GM18519 (cell line): ENCODE results near the gene SRCIN1.
"Not testable (repeated sequence)": the region's sequence is repeated elsewhere in the genome, so short reads cannot be mapped to it uniquely, and the experiment has no call there.

ENCODE experiments used
- ATAC-seq: cut with Tn5 transposase; IDR thresholded peaks from one replicate; pipeline ENCODE4 v1.9.1; 2021; ENCODE audit warnings: mild to moderate bottlenecking, moderate library complexity; ENCODE audit not compliant: unreplicated experiment, low FRiP score

Gene SRCIN1

GRCh38 chr17:38530856-38531255 lies 74.9 kb downstream of the SRCIN1 start:
- not testable (repeated sequence) for ATAC-seq

DNA sequence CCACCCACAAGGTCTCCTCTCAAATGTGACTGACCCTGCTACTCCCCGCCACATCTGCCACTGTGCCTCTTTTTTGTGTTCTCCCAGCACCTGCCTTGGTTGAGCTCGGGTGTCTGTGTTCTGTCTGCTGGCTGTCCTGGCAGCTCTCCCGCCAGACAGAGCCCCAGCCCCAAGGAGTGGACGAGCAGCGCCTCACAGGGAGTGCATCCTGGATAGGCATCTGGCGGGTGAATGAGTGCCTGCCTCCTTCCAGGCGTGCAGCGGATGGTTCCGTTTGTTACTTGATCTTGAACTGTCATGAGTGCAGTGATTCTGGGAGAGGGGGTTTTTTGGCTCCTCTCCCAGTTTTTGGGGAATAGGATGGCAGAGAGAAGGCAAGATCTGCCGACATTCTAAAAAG lies 77.6 kb downstream of the SRCIN1 start:
- ATAC-seq = not testable (repeated sequence)

DNA sequence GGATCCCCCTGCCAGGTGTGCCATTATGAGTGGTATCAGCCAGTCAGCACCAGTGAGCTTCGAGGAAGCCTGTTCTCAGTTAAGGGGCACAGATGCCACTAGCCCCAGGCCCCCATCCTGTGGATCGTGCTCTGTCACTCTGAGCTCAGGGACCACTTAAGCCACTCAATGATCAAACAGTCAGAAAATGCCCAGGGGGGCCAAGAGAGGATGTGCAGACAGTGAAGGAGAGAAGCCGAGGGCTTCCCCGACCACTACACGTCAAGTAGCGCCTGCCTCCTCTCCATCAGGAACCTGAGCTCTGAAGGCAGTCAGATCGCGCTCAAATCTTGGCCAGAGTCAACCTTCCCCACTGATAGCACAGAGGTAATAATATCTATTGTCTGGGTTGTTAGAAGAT lies 79.2 kb downstream of the SRCIN1 start:
- ATAC-seq = not testable (repeated sequence)

DNA sequence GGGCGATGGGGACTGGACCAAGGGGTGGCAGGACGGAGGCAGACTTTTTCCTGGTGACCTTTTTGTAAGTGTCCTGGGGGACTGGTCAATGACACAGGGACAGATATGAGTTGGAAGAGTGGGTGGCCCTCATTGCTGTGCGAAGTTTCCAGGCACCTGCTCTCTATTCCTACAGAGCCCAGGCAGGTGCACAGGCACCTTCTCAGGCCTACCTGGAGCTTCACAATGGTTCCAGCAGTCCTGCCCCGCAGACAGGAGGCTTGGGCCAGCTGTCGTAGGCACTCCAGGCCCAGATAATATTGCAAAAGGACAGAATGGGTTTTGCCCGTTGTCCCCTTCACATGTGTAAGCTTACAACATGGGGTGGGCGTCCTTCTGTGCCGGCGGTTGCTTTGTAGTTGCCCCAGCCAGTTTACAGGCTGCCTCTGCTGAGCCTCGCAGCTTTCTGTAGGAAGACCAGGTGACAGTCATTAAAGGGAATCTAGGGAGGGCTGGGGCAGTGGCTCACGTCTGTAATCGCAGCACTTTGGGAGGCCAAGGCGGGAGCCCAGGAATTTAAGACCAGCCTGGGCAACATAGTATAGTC lies 93.2 kb downstream of the SRCIN1 start:
- ATAC-seq = no peak

- ATAC-seq = no peak
These were observed 94.3 kb downstream of the SRCIN1 start for GRCh38 chr17:38511150-38512108.

GRCh38 chr17:38510421-38511149 lies 95.2 kb downstream of the SRCIN1 start:
- no peak for ATAC-seq

GRCh38 chr17:38509772-38510420 lies 95.9 kb downstream of the SRCIN1 start:
- no peak for ATAC-seq

GRCh38 chr17:38508954-38509771 lies 96.6 kb downstream of the SRCIN1 start:
- no peak for ATAC-seq

- no peak for ATAC-seq
These were observed 97.2 kb downstream of the SRCIN1 start for GRCh38 chr17:38508570-38508950.

- no peak for ATAC-seq
These were observed 97.7 kb downstream of the SRCIN1 start for GRCh38 chr17:38507921-38508569.

GRCh38 chr17:38507436-38507835 lies 98.3 kb downstream of the SRCIN1 start:
- no peak for ATAC-seq

DNA sequence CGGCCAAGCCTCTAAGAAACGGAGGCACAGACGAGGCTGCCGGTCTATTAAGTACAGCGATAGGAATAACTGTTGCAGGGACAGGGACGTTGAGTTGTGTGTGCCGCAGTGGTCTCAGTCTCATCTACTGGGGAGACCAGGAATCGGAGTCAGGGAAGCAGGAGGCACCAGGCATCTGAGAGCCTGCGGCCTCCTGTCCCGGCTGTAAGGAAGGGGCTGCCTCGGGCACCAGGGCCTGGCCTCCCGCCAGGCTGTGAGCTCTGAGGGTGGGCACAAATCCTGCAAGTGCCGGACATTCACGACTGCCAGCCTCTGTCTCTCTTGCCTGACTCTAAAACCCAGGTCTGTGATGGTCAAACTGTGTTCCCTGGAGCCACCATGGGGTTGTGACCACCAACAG lies 101.5 kb downstream of the SRCIN1 start:
- ATAC-seq = no peak

DNA sequence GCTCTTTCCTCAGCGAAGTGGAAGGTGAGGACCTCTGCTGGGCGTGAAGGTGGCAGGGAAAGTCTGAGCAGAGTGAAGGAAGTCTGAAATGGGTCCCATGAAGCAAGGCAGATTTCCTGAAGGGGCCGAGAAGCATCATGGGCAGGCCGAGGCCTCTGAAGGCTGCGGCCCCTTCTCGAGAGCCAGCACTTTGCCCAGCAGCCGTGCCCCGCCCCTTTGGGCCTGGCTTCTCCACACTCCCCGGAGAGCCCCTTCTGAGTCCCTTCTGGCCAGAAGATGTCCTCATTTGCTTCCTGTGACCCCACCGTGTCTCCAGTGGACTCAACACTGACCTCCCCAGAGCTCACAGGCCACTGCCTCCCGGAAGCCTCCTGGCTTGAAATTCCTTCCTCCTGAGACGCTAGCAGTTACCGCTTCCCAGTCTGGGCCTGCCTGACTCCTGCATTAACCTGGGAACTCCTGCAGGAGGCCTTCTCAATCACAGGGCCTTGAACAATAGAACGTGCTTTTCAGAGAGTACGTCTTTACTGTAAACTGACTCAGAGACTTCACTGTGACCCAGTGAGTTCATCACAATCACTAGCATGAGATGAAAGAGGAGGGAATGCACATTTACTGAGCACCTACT lies 102.4 kb downstream of the SRCIN1 start:
- ATAC-seq = not testable (repeated sequence)

DNA sequence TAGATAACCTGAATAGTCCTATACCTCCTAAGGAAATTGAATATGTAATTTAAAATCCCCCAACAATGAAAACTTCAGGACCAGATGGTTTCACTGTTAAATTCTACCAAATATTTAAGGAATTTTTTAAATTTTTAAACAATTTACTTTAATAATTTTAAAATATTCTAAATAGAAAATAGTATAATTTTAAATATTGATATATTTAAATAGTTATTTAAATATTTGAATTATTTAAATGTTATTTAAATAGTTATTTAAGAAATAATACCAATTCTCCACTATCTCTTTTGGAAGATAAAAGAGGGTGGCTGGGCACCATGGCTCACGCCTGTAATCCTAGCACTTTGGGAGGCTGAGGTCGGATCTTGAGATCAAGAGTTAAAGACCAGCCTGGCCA lies 104.0 kb downstream of the SRCIN1 start:
- not testable (repeated sequence) for ATAC-seq

DNA sequence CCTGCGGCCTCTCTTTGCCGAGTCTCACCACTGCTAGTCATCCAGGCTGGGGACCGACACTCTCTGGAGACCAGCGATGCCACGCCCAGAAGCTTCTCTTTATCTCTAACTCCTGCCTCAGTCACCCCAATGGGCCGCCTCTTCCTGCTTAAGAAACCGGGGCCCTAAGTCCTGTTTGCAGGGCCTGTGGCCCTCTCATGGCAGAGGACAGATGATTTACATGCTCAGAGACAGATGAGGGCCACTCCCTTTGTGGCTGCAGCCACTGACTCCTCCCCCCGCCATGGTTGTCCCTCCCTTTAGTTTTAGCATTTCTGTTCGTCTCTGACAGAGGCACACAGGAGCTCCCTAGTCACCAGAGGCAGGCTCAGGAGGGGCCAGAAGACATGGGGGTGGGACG lies 106.5 kb downstream of the SRCIN1 start:
- not testable (repeated sequence) for ATAC-seq

GRCh38 chr17:38498353-38498752 lies 107.4 kb downstream of the SRCIN1 start:
- no peak for ATAC-seq

DNA sequence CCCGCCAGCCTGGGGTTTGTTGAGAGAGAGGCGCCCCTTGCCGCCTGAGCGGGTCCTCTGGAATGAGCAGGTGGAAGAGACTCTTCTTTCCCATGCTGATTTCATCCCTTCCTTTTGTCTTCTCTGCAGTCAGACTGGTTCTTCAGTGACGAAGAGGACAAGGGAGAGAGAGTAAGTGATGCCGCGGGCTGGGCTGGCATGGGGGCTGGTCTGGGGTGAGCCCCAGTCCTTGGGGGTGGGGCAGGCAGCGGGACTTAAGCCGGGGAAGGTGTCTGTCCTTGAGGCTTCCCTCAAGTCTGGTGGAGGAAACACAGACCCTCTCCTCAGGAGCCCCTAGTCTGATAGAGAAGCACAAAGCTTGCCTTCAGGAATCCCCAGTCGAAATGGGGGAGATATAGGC lies 108.1 kb downstream of the SRCIN1 start:
- not testable (repeated sequence) for ATAC-seq

GRCh38 chr17:38494152-38494551 lies 111.6 kb downstream of the SRCIN1 start:
- ATAC-seq = not testable (repeated sequence)
